ENCODE measurements around the gene BRD4. TPM values are rescaled to one million over a fixed set of nuclear protein-coding genes. Genes with fewer than 3 reads are reported as not detected.

Gene BRD4
- total and polyA plus RNA-seq, 2 donors (not counting 1 experiment from before 2014, with no cell fraction given) = 9.9 to 20.1 TPM

- Histone ChIP-seq H3K9me3 (ENCODE audit: control insufficient read depth, insufficient read depth, low read depth, low read length) (no peaks in the 10 kb centered on the region), H3K27me3 (ENCODE audit: control insufficient read depth, insufficient read depth, low read length) (no peaks in the 10 kb centered on the region), H3K4me2 (ENCODE audit: extremely low read depth, insufficient read depth, low read length) (no peak overlapping the region), H3K27ac (ENCODE audit: insufficient read depth, low read length) (no peak overlapping the region), H3K4me1 (ENCODE audit: control insufficient read depth, extremely low read depth, insufficient read depth, low read length) (peaks cover 13% of the 10 kb centered on the region), H4K20me1 (ENCODE audit: control insufficient read depth, extremely low read depth, insufficient read depth, low read length) (no peaks in the 10 kb centered on the region), H3K9ac (ENCODE audit: insufficient read depth, low read length) (no peak overlapping the region), H3K4me3 (replicated peaks in 1 of 4; ENCODE audit: control extremely low read depth in 1 of 4, insufficient read depth in 1 of 4, low read depth in 3 of 4, low read length in 4 of 4) (no peak overlapping the region), H3K36me3 (ENCODE audit: control insufficient read depth, insufficient read depth, low read length) (peaks cover 49% of the 10 kb centered on the region), H3K79me2 (ENCODE audit: control insufficient read depth, insufficient read depth, low read length) (peaks cover 30% of the 10 kb centered on the region), H2AFZ (ENCODE audit: low read length) (no peak overlapping the region)
- DNase-seq (ENCODE audit: low read depth in 2 of 2) = no peak
- TF ChIP-seq EZH2 (IDR thresholded peaks at IDR 0.05; ENCODE audit: low read length, missing control alignments) (no peak), CTCF (conservative IDR thresholded peaks at IDR 0.05 in 1 of 2, IDR thresholded peaks at IDR 0.05 in 1 of 2; ENCODE audit: low read depth in 1 of 2, low read length in 2 of 2) (peak; percentile 25 to 29)
These were observed 71.4 kb downstream of the BRD4 start for GRCh38 chr19:15260939-15261338.

GRCh38 chr19:15259907-15260306 lies 72.4 kb downstream of the BRD4 start:
- Histone ChIP-seq H3K9ac (ENCODE audit: insufficient read depth, low read length) (no peak overlapping the region), H3K4me3 (replicated peaks in 1 of 4; ENCODE audit: control extremely low read depth in 1 of 4, insufficient read depth in 1 of 4, low read depth in 3 of 4, low read length in 4 of 4) (no peak overlapping the region), H3K9me3 (ENCODE audit: control insufficient read depth, insufficient read depth, low read depth, low read length) (no peaks in the 10 kb centered on the region), H3K4me1 (ENCODE audit: control insufficient read depth, extremely low read depth, insufficient read depth, low read length) (peaks cover 5% of the 10 kb centered on the region), H3K36me3 (ENCODE audit: control insufficient read depth, insufficient read depth, low read length) (peaks cover 50% of the 10 kb centered on the region), H3K27ac (ENCODE audit: insufficient read depth, low read length) (no peak overlapping the region), H2AFZ (ENCODE audit: low read length) (no peak overlapping the region), H3K79me2 (ENCODE audit: control insufficient read depth, insufficient read depth, low read length) (peaks cover 26% of the 10 kb centered on the region), H4K20me1 (ENCODE audit: control insufficient read depth, extremely low read depth, insufficient read depth, low read length) (no peaks in the 10 kb centered on the region), H3K4me2 (ENCODE audit: extremely low read depth, insufficient read depth, low read length) (no peak overlapping the region), H3K27me3 (ENCODE audit: control insufficient read depth, insufficient read depth, low read length) (no peaks in the 10 kb centered on the region)
- TF ChIP-seq EZH2 (IDR thresholded peaks at IDR 0.05; ENCODE audit: low read length, missing control alignments) = no peak
- TF ChIP-seq CTCF (conservative IDR thresholded peaks at IDR 0.05 in 1 of 2, IDR thresholded peaks at IDR 0.05 in 1 of 2; ENCODE audit: low read depth in 1 of 2, low read length in 2 of 2) = no peak
- no peak for DNase-seq (ENCODE audit: low read depth in 2 of 2)

- H3K4me2 ChIP-seq (ENCODE audit: extremely low read depth, insufficient read depth, low read length) = no peak overlapping the region
- H3K36me3 ChIP-seq (ENCODE audit: control insufficient read depth, insufficient read depth, low read length) = peaks cover 45% of the 10 kb centered on the region
- H3K4me3 ChIP-seq (replicated peaks in 1 of 4; ENCODE audit: control extremely low read depth in 1 of 4, insufficient read depth in 1 of 4, low read depth in 3 of 4, low read length in 4 of 4) = no peak overlapping the region
- no peaks in the 10 kb centered on the region for H3K27me3 ChIP-seq (ENCODE audit: control insufficient read depth, insufficient read depth, low read length)
- no peaks in the 10 kb centered on the region for H3K9me3 ChIP-seq (ENCODE audit: control insufficient read depth, insufficient read depth, low read depth, low read length)
- DNase-seq (ENCODE audit: low read depth in 2 of 2) = no peak
- no peak overlapping the region for H3K9ac ChIP-seq (ENCODE audit: insufficient read depth, low read length)
- TF ChIP-seq EZH2 (IDR thresholded peaks at IDR 0.05; ENCODE audit: low read length, missing control alignments) (no peak), CTCF (conservative IDR thresholded peaks at IDR 0.05 in 1 of 2, IDR thresholded peaks at IDR 0.05 in 1 of 2; ENCODE audit: low read depth in 1 of 2, low read length in 2 of 2) (no peak)
- peaks cover 5% of the 10 kb centered on the region for H3K4me1 ChIP-seq (ENCODE audit: control insufficient read depth, extremely low read depth, insufficient read depth, low read length)
- H4K20me1 ChIP-seq (ENCODE audit: control insufficient read depth, extremely low read depth, insufficient read depth, low read length) = no peaks in the 10 kb centered on the region
- H2AFZ ChIP-seq (ENCODE audit: low read length) = no peak overlapping the region
- H3K27ac ChIP-seq (ENCODE audit: insufficient read depth, low read length) = no peak overlapping the region
- H3K79me2 ChIP-seq (ENCODE audit: control insufficient read depth, insufficient read depth, low read length) = peaks cover 10% of the 10 kb centered on the region
These were observed 74.6 kb downstream of the BRD4 start for GRCh38 chr19:15257782-15258181.

Data from fibroblast of lung (primary cell).